ENCODE data around the gene ALK.
A peak's percentile ranks its signal among the peaks of the same experiment; 100 is the strongest.

Gene ALK

GRCh38 chr2:29749843-29750242 lies 171.5 kb downstream of the ALK start:
- POLR2A ChIA-PET, result no interaction called here
- CTCF ChIA-PET, result no interaction called here
- DNase-seq (ENCODE audit: extremely low spot score), result no peak
- TF ChIP-seq CTCF (IDR thresholded peaks at IDR 0.05; ENCODE audit: control extremely low read depth, extremely low read depth, low read depth, missing control alignments), result no peak

- ChIA-PET POLR2A (no interaction called here), CTCF (no interaction called here)
- no peak for TF ChIP-seq CTCF (IDR thresholded peaks at IDR 0.05; ENCODE audit: control extremely low read depth, extremely low read depth, low read depth, missing control alignments)
- peak; percentile 18 for DNase-seq (ENCODE audit: extremely low spot score)
Measured at GRCh38 chr2:29749041-29749440, 172.3 kb downstream of the ALK start.

- ChIA-PET CTCF (interaction anchor here (0.8 to 1.0 kb wide), 2 partner anchors 10 to 22 kb away, joined by 3 read pairs; no protein-coding TSS in a partner anchor), POLR2A (no interaction called here)
- no peak for TF ChIP-seq CTCF (IDR thresholded peaks at IDR 0.05; ENCODE audit: control extremely low read depth, extremely low read depth, low read depth, missing control alignments)
- no peak for DNase-seq (ENCODE audit: extremely low spot score)
Measured at GRCh38 chr2:29747786-29748470, 173.5 kb downstream of the ALK start.

GRCh38 chr2:29744976-29745375 lies 176.4 kb downstream of the ALK start:
- DNase-seq (ENCODE audit: extremely low spot score), result peak; percentile 35
- ChIA-PET CTCF (no interaction called here), POLR2A (no interaction called here)
- no peak for TF ChIP-seq CTCF (IDR thresholded peaks at IDR 0.05; ENCODE audit: control extremely low read depth, extremely low read depth, low read depth, missing control alignments)

- TF ChIP-seq CTCF (IDR thresholded peaks at IDR 0.05; ENCODE audit: control extremely low read depth, extremely low read depth, low read depth, missing control alignments), result no peak
- POLR2A ChIA-PET, result no interaction called here
- DNase-seq (ENCODE audit: extremely low spot score), result no peak
- CTCF ChIA-PET, result no interaction called here
Measured at GRCh38 chr2:29743516-29743915, 177.9 kb downstream of the ALK start.

- no peak for DNase-seq (ENCODE audit: extremely low spot score)
- ChIA-PET POLR2A (no interaction called here), CTCF (no interaction called here)
- no peak for TF ChIP-seq CTCF (IDR thresholded peaks at IDR 0.05; ENCODE audit: control extremely low read depth, extremely low read depth, low read depth, missing control alignments)
Measured at GRCh38 chr2:29742656-29743055, 178.7 kb downstream of the ALK start.

Data from GM10248 (cell line).